GM19455 (cell line): ENCODE measurements around the gene SRC.

Experiments used
- ATAC-seq: cut with Tn5 transposase; IDR thresholded peaks from one replicate; pipeline ENCODE4 v1.9.1; 2021; ENCODE audit not compliant: unreplicated experiment

SRC gene

DNA sequence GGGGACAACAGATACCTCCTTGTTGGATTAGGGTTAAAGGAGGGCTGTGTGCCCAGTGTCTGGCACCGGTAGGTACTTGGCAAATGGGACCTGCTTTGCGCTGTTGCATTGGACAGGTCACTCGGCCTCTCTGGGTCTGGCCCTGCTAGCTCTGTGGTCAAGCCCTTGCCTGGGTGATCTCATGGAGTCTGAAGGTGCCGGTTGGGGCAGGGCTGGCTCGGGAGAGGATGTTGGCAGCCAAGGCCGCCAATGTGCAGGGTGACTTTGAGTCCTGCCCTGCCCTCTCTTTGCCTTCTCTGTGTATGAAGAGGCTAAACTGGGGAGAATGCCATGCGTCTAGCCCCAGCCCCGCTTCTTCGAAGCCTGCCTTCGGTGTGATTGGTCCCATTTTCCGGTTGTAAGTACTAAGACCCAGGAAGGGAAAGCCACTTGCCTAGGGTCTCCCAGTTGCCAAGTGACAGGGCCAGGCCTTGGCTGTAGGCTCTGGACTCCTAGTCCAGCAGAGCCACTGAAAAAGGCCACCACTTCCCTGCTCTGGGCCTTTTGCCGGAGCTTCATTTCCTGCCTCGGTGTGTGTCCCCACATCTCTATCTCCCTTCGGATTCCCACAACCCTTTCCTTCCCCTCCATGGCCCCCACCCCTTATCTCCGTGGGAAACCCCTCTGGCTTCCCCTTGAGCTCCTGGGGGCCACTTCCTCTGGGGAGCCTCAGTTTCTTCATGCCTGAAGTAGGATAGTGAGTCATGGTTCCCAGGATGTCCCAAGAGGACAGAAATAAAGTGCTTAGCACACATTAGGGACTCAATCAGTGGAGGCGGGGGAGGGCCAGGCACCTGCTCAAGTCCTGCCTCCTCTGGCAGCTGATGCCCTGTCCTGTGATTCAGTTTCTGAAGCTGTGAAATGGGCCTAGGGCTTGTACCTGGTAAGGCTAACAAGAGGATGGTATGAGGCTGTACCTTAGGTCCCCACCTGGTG, 3.9 kb downstream of the SRC start:
- no peak for ATAC-seq

DNA sequence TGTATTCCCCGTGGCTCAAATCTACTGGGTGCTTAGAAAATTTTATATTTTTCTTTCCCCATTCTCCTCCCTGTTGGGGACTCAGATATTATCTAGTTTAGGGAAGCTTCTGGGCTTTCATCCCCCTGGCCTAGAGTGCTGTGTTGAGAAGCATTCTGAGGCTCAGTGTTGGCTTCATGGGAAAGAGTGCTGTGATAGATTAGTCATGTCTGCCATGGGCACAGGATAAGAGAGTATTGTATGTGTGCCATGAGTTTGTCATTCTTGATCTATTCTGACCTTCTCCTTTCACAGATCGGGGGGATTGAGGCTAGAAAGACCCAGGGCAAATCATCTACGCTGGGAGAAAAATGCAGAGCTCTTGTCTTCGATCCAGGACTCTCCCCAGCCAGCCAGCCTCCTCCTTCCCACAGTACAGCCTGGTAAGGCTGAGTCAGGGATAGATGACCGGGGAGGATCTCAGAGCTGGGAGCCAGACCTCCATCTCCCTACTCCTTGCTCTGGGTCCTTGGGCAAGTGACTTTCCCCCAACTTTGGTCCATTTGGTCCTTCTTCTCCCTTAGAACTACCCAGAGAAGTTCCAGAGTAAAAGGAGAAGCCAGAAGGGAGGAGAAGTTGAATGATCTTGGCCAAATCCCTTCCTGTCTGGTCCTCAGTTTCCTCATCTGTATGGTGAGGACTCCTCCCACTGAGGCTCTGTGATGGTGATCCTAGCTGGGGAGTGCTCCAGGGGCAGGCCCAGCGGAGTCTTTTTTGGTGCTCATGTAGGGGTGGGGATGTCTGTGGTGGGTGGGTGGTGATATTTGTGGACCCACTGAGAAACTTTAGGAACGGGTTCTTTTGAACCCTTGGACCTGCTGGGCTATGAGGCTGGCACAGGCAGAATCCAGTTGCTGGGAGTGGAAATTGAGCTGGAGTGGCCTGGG, 5.0 kb downstream of the SRC start:
- no peak for ATAC-seq

DNA sequence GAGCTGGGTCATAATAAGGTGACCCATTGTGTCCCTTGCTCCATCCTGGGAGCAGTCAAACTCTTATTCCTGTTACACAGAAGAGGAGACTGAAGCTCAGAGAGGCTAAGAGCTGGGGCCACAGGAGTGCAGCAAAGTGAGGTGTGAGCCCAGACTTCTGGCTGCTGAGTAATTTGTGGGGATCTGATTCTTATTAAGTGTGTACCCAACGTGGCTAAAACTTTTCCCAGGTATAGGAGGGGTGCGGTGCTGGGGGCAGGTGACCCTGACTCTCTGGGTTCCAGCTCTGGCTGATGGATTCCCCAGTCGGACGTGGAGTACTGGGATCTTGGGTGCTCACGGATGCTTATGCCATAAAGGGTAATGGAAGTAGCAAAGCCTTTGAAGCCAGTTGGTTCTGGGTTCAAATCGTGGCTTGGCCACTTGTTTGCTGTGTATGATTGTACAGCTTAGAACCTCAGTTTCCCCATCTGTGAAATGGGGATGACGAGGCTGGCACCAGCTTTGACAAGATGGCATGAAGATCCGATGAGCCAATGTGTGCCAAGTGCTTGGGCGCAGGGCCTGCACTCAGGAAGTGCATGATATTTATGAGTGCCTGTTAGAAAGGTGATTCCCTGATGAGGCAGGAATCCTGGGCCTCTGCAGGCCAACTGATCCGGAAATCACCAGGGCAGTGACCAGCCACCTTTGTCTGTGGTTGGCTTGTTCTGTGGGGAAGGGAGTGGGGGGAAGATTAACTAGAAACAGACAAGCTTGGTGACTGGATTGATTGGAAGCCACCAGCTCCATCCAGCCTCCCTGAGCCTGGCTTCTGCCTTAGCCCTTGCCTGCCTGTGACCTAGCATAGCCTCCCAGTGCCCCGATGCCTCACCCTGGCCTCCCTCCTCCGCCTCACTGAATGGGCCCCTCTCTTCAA, 6.0 kb downstream of the SRC start:
- no peak for ATAC-seq

DNA sequence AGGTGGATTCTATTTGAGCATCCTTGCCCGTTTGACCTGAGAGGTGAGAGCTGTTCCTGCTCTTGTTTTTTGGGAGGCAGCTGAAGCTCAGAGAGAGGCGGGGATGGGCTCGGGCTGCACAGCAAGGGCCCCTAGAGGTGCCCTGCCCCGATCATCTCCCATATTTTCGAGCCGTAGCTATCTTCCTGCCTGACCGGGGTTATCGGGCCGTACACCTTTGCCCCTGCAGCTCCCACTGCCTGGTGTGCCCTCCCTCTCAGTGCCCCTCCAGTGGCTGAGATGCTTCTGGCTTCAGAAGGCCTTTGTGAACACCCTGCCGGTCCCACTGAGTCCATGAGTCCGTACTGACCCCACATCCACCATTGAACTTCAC, 6.7 kb downstream of the SRC start:
- no peak for ATAC-seq

DNA sequence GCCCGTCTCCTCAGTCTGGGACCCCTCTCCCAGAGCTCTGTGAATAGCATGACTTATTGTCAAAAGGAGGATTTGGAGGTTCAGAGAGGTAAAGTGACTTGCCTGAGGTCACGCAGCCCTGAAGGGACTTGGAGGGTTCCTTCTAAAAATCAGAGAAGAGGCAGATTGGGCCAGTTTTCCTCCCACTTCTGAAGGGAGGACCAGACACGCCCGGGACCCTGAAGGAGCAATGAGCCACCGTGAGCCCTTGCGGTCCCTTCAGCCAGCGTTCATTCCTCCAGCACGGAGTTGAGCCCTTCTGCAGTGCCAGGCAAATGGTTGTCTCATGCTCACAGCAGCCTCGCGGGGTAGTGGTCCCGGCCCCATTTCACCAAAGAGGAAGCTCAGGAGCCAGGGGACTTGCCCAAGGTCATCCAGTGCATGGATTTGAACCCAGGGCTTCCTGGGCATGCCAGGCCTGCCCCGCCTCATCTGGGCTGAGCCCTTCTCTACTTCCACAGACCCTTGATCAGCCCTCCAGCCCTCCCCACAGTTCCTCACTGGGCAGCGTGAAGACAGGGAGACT, 7.4 kb downstream of the SRC start:
- ATAC-seq: no peak

DNA sequence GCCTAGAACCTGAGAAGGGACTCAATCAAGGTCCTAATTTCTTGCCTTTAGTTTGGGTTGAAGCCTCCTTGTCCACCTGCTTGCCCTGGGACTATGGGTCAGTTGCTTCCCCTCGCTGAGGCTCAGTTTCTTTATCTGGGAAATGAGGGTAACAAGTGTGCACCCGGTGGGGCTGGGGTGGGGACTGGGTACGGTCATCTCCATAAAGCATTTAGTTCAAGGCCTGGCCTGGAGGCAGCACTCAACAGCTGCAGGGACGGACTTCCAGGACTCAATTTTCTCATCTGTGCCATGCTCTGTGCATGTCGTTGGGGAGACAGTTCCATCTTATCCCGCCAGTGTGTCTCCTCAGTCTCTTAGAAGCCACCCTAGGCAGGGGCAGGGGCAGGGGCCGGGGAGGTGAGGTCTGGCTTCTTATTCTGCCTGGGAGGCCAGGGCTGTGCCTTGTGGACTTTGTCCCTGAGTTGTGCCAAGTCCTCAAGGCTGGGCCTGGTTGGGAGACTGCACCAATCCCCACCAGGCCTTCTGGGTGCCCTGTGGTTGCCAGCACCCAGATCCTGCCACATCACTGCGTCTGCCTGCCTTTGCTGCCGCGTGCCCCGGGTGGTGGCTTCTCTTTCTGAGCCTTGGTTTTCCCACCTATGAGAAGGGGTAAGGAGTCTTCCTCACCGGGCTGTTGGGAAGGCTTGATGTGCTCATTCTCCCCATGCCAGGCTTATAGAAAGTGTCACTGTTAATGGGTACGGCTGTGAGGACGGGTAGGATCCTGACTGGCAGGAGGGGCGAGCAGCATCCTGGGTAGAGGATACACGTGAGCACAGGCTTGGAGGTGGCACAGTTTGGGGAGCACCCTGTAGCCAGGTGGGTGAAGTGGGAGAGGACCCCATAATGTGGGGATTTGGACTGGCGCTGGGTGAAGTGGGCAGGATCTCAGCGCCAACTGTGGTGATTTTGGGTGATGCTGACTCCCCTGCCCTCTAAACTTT, 8.6 kb downstream of the SRC start:
- no peak for ATAC-seq

DNA sequence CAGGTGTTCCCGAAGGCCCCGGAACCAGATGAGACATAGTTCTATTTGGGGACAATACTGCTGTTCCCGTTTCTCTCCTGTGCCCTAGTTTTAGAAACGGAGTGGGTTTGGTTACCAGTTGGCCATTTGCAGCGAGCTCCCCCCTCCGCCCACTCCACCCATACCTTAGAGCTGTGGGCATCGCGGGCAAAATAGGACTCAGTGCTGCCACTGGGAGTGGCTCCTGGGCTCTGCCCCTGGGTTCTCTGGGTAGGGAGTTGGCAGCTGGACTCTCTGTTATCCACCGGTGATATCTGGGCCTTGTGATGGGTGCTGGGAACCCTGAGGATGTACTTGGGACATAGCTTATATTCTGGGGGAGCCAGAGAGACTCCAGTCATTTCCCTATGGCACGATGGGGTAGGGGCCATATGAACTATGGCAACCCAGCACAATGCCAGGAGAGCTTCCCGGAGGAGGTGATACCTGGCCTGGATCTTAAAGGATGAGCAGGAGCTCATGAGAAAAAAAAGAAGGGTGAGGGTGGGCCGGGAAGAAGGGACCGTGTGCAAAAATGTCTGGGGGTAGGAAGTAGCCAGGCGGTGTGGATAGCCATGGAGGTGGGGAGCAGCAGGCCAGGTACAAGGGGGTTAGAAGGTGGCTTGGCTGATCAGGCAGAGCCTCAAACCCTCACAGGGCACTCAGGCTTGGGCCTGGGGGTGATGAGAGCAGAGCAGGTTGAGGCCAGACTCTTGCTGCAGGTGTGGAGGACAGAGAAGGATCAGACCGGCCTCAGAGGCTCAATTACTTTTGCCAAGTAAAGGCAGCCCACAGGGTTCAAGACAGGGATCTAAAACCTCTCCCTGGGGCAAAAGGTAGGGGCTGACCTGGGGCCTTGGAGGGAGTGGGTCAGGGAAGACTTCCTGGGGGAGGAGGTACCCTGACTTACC, 9.6 kb downstream of the SRC start:
- ATAC-seq: no peak

DNA sequence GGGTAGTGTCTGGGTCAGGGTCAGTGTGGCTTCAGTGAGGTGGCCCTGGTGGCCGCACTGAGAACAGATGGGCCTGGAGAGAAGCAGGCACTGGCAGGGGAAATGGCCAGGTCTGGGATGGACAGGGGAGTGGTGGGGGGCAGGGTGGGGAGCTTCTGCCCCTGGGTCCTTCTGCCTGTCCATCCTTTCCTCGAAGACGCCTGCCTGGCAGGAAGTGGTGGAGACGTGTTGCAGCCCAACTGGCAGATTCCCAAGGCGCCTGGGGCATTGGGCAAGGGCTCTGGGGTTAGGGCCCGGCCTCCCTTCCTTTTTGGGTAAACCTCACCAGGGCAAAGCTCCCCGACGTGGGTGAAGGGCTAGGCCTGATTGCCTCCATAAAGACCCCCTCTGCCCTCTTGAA, 10.4 kb downstream of the SRC start:
- no peak for ATAC-seq

DNA sequence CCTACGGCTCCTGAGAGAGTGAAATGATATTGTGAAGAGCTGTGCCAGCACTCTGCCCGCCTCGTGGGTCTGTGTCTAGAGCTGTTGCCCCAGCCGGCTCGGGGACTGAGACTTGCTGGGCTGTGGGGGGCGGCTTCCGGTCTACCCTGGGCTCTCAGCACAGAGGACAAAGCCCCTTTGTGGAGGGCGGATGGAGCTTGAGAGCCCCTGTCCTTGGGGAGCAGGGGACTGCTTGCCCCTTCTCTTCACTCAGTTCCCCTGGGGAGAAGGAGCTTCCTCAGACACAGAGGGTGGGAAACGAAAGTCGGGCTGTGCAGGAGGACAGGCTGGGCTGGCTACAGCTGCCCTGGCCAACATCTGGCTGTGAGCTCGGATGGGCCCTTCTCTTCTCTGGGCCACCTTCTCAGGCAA, 11.0 kb downstream of the SRC start:
- no peak for ATAC-seq

DNA sequence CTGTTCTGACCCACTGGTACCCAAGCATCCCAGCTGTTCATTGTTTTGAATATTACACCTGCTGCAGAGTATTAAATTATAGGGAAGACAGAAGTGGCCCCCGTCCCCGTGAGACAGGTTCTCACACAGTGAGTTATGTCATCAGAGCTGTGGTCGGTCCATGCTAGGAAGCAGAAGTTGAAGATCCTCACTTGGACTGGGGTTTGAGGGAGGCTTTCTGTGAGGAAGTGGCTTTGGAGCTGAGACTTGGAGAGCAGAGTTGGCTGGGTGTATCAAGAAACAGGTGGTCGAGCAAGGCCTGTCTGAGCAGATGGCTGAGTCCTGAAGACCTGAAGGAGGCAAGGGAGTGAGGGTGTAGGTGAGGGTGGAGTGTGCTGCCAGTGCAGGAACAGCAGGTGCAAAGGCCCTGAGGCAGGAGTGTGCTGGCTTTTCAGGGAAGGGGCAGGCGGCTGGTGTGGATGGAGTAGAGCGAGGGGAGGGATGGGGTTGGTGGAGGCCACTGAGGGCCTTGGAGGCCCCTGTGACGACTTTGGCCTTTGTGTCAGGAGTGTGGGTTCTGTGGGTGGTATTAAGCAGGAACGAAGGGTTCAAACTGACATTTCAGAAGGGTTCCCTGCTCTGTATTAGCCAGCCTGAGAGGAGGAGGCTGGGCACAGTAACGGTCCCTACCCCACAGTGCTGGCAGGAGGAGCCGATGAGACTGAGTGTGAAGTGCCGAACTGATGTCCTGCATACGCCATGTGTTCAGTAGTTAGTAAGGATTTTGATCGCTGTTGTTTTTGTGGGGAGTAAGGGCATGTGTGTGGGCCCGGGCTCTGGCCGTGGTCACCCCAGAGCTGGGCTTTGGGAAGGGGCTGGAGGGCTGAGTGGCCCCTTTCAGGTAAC, 11.8 kb downstream of the SRC start:
- no peak for ATAC-seq

DNA sequence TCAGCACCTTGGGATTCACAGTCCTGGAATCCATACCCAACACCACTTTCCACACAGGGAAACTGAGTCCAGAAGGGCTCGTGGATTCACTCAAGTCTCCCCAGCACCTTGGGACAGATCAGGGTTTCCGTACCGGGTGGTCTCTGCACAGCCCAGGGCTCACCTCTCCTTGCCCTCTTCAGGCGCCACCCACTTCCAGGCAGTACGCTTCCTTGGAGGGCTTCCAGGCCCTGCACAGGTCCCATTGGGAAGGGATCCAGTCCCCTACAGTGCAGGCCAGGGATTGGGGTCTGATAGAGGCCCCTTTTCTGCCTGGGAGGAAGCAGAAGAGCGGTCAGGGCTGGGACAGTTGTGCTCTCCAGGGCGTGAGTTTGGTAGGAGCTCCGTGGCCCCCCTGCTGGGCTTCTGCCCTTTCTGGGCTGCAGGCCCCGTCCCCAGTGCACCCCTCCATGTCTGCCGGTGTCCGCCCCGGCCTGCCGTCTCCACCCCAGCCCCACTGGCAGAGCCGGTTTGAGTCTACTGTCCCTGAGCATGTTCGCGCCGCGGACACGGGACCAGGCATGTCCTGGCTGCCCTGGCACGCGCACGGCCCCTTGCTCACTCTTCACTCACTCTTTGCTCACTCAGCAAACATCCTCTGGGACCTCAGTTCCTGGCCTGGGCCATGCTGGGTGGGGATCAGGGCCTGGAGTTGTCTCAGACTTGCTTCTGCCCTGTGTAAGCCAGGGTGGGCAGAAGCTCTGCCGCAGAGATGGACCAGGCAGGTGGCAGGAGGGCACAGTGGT, 12.6 kb downstream of the SRC start:
- no peak for ATAC-seq

DNA sequence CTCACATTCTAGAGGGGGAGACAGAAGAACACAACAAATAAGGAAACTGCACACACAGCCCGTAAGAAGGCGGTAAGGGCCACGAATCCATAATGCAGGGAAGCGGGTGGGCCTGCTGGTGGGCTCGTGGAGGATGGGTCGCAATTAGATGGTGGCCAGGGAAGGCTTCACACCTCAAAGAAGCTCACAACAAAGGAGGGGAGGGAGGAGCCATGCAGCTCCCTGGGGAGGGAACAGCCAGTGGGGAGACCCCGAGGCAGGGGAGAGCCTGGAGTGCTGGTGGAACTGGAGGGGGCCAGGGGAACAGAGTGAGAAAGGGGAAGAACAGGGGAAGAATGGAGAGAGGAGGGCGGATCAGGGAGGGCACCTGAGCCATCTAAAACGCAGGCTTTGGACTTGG, 13.4 kb downstream of the SRC start:
- ATAC-seq: no peak

DNA sequence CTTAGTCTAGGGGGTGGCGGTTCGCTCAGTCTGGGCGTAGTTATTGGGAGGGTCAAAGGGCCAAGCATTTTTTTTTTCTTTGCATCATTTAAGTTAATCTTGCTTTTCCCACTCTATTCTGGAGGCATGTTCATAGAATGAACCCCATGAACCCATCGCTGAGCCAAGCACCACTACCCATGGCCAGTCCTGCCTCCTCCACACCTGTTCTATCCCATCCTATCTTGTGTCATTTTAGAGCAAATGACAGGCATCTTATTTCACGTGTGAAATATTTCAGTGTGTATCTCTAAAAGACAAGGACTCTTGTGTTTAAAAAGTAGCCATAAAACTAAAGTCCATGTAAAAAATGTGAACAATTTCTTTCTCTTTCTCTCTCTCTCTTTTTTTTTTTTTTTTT, 13.9 kb downstream of the SRC start:
- ATAC-seq: no peak

DNA sequence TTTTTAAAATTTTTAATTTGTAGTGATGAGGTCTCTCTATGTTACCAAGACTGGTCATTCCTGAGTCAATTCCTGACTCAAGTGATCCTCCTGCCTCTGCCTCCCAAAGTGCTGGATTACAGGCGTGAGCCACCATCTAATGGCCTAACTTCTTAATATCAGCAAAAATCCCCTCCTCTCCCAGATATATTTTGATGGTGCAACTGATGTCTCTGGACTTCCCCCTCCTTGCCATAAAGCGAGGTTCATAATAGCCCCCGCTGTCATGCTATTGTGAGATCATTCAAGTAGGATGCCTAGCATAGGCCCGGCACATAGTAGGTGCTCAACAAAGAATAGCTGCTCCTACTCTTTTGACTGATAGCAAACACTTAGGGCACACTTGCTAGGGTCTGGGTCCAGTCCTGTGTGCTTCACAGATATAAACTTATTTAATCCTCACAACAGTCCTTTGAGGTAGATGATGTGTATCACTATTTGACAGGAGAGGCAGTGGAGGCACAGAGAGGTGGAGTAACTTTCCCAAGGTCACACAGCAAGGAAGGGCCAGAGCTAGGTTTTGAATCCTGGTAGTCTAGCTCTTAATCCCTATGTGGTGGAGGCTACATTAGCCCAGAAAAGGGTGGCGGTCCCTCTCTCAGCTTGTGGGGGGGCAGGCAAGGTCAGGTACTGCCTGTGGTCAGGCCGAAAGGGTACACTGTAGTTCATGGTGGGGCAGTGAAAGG, 14.6 kb downstream of the SRC start:
- ATAC-seq: no peak

DNA sequence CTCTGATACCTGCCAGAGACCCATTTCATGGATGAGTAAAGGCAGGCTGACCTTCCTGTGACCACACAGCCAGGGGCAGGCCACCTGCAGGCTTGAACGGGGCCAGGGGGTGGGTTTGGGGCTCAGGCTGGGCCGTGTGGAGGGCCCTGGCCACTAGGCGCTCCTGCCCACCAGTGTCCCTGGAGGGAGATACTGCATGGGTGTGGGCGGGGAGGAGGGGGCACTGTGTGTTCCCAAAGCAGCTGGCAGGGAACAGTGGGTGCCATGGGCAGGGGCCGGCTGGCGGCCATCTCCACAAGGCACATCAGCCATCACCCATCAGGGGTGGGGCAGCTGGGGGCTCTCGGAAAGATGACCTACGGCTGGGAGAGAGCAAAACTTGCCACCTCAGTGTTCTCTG, 15.4 kb downstream of the SRC start:
- no peak for ATAC-seq

DNA sequence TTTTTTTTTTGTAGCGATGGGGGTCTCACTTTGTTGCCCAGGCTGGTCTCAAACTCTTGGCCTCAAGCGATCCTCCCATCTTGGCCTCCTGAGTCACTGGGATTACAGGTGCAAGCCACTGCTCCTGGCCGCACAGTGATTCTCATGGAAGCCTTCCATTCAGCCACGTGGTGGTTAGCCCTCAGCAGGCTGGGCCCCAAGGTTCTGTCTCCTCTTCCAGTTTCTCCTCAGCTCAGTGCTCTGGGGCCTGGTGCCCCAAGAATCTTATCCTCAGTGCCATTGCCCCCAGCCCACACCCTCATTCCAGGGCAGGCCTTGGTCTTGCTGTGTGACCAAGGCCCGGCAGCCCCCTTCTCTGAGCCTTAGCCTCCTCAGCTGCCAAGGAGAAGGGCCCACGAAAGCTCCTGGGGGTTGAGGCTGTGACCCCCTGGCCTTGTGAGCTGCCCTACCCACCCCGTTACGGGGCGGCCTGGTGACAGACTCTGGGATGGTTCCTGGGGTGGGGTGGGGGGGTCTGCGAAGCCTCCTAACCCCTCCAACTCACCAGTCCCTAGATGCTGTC, 16.4 kb downstream of the SRC start:
- ATAC-seq: no peak
